ENCODE data around the gene BMP7.

BMP7 gene

GRCh38 chr20:57155415-57155814 lies 111.0 kb downstream of the BMP7 start:
- no peaks in the 10 kb centered on the region for H3K9me3 ChIP-seq (ENCODE audit: control insufficient read depth, insufficient read depth, low read depth, low read length)
- no peak overlapping the region for H3K4me3 ChIP-seq (ENCODE audit: low read depth, low read length)
- ChIA-PET CTCF (no interaction called here), POLR2A (no interaction called here)
- TF ChIP-seq ZNF530 (tag by site-specific recombination; IDR thresholded peaks at IDR 0.05; ENCODE audit: low read depth): no peak
- no peak for TF ChIP-seq ZFP3 (tag by site-specific recombination; IDR thresholded peaks at IDR 0.05; ENCODE audit: low read depth)
- TF ChIP-seq ZBTB11 (tag by site-specific recombination; conservative IDR thresholded peaks at IDR 0.05; ENCODE audit: low read depth): no peak
- TF ChIP-seq ZNF514 (tag by site-specific recombination; IDR thresholded peaks at IDR 0.05): no peak
- TF ChIP-seq PATZ1 (tag by site-specific recombination; IDR thresholded peaks at IDR 0.05): no peak
- TF ChIP-seq ZNF510 (tag by site-specific recombination; IDR thresholded peaks at IDR 0.05; ENCODE audit: insufficient replicate concordance): no peak
- TF ChIP-seq ZNF692 (tag by site-specific recombination; IDR thresholded peaks at IDR 0.05): no peak
- TF ChIP-seq ZNF302 (tag by site-specific recombination; IDR thresholded peaks at IDR 0.05; ENCODE audit: low read depth): no peak
- no peak for TF ChIP-seq ZNF791 (tag by site-specific recombination; IDR thresholded peaks at IDR 0.05)
- no peak for TF ChIP-seq ZNF488 (tag by site-specific recombination; IDR thresholded peaks at IDR 0.05)
- TF ChIP-seq ZNF423 (tag by site-specific recombination; IDR thresholded peaks at IDR 0.05): no peak
- no peak overlapping the region for H3K27ac ChIP-seq (ENCODE audit: extremely low read depth, low read depth, low read length)
- no peaks in the 10 kb centered on the region for H3K4me1 ChIP-seq (ENCODE audit: control insufficient read depth, insufficient read depth, low read length)
- no peaks in the 10 kb centered on the region for H3K36me3 ChIP-seq (ENCODE audit: control insufficient read depth in 2 of 2, insufficient read depth in 1 of 2, low read length in 2 of 2)

- Histone ChIP-seq H3K4me1 (ENCODE audit: control insufficient read depth, insufficient read depth, low read length) (no peaks in the 10 kb centered on the region), H3K4me3 (ENCODE audit: low read depth, low read length) (no peak overlapping the region), H3K9me3 (ENCODE audit: control insufficient read depth, insufficient read depth, low read depth, low read length) (no peaks in the 10 kb centered on the region), H3K27ac (ENCODE audit: extremely low read depth, low read depth, low read length) (no peak overlapping the region), H3K36me3 (ENCODE audit: control insufficient read depth in 2 of 2, insufficient read depth in 1 of 2, low read length in 2 of 2) (no peaks in the 10 kb centered on the region)
- POLR2A ChIA-PET: no interaction called here
- CTCF ChIA-PET: no interaction called here
- no peak for TF ChIP-seq ZNF518A (tag by site-specific recombination; conservative IDR thresholded peaks at IDR 0.05; ENCODE audit: low read depth)
- no peak for TF ChIP-seq ZBTB20 (tag by site-specific recombination; IDR thresholded peaks at IDR 0.05)
- TF ChIP-seq ZNF449 (tag by site-specific recombination; IDR thresholded peaks at IDR 0.05): no peak
- no peak for TF ChIP-seq ZNF292 (tag by site-specific recombination; IDR thresholded peaks at IDR 0.05; ENCODE audit: borderline replicate concordance, low read depth)
- no peak for TF ChIP-seq ZNF398 (tag by site-specific recombination; IDR thresholded peaks at IDR 0.05)
- no peak for TF ChIP-seq ZNF776 (tag by site-specific recombination; IDR thresholded peaks at IDR 0.05; ENCODE audit: borderline replicate concordance)
Observed at GRCh38 chr20:57153238-57153905, 113.1 kb downstream of the BMP7 start.
